ENCODE measurements around the gene RARB. TPM values are rescaled to one million over a fixed set of nuclear protein-coding genes. Genes with fewer than 3 reads are reported as not detected.

The RARB gene
- total and polyA plus RNA-seq, 9 of the 15 experiments (the other 6 are each of a cell fraction or from before 2014, with no cell fraction given), result 0.15 to 1.3 (median 0.27) TPM

DNA sequence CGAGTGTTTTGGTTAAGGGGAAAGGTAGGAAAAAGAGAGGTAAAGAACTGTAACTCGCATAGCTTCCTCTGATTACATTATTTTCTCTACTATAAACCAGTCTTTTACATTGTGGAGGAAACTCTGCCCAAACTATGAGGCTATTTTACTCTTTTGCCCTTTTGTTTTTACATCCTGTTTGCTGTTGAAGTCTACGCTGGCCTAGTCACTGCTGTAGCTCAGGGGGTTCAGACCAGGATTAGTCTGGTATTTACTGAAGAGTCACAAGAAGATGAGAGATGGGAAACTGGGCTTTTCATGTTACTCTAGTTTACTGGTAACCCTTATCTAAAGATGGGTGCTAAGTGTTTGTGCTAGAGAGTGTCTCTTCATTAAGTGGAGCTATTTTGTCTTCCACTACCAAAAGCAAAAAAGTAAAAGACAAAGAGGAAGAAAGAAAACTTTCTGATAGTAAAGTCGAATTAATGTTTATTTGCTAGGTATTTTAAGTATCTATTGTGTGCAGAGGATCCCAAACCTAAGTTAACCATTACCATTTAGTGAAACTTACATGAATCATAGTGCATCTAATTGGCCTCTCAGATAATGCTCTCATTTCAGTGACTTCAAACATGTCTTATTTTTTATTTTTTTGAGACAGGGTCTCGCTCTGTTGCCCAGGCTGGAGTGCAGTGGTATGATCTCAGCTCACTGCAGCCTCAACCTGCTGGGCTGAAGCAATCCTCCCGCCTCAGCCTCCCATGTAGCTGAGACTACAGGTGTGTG is 10.9 kb downstream of the RARB start (continued):
- no peak for TF ChIP-seq CBX2 (IDR thresholded peaks at IDR 0.05; ENCODE audit: insufficient read depth, low read length, poor library complexity, severe bottlenecking)
- TF ChIP-seq ZBTB1 (CRISPR knock-in tag; IDR thresholded peaks at IDR 0.05; ENCODE audit: borderline replicate concordance, low read depth), result no peak

DNA sequence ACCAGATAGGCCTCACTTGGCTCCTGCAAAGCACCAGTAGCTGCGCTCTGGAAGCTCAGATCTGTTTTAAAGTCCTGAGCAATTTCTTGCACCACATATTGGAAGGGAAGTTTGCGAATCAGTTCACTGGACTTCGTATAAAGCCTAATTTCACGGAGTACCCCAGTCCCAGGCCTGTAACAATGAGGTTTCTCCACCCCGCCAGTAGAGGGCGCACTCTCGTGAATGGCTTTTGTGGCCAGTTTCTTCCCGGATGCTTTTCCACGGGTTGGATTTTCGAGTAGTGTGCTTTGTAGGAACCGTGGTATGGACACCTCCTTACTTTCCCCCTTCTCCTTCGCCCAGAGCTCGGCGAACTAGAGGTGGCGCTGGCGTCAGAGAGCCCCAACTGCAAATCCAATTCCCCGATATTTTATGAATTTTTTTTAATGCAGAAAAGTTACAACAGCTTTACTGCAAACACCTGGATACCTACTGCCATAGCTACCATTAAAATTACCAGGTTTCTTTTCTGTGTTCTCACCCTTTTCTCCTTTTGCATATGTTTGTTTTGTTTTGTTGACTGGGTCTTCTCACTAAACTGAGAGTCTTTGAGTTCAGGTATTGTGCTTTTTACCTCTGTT is 13.3 kb downstream of the RARB start:
- intact Hi-C loops (cut with micrococcal nuclease) (loop anchor here (2.0 to 10.0 kb wide), 2 partner anchors 151 to 453 kb away; no protein-coding TSS in a partner anchor), in situ Hi-C loops (cut with MboI) (no loop called here)
- ATAC-seq (peak; percentile 90), DNase-seq (ENCODE audit: extremely low read depth in 1 of 4, low spot score in 3 of 4) (peak; percentile 57 to 78 (median 72)), FAIRE-seq (peak; percentile 75)
- POLR2A ChIA-PET, result no interaction called here
- Histone ChIP-seq H3K9me3 (replicated peaks; ENCODE audit: control insufficient read depth, insufficient read depth, low read depth, low read length) (no peaks in the 10 kb centered on the region), H3K4me3 (no peak overlapping the region), H4K20me1 (replicated peaks; ENCODE audit: control insufficient read depth, insufficient read depth, low read length) (no peaks in the 10 kb centered on the region), H3K27ac (ENCODE audit: extremely low read depth, low read depth, low read length) (no peak overlapping the region), H3K9ac (ENCODE audit: insufficient read depth in 1 of 2, low read depth in 2 of 2, low read length in 2 of 2) (no peak overlapping the region), H3K79me2 (ENCODE audit: control insufficient read depth, insufficient read depth, low read length) (no peaks in the 10 kb centered on the region), H3K9me1 (ENCODE audit: control insufficient read depth, insufficient read depth, low read length) (no peaks in the 10 kb centered on the region), H3K4me2 (ENCODE audit: insufficient read depth, low read length) (no peak overlapping the region), H3K4me1 (replicated peaks in 1 of 2; ENCODE audit: control insufficient read depth in 2 of 2, insufficient read depth in 2 of 2, low read length in 2 of 2) (no peaks in the 10 kb centered on the region), H3K27me3 (ENCODE audit: control insufficient read depth in 2 of 2, insufficient read depth in 2 of 2, low read length in 2 of 2) (peaks cover 2 to 7% of the 10 kb centered on the region in 2 experiments; a peak in 1 of 5 replicates), H2AFZ (ENCODE audit: low read depth, low read length) (peak overlapping the region; percentile 51; the same call in 1 of the 2 replicates), H3K36me3 (ENCODE audit: control insufficient read depth, insufficient read depth, low read length) (no peaks in the 10 kb centered on the region)
- CTCF ChIA-PET (ENCODE audit: low intra/inter-chr PET ratio), result no interaction called here
- BruUV-seq (replicated peaks), result no TSS peak
- 9% methylated on average over 17 of the region's 17 CpGs for WGBS (ENCODE audit: insufficient coverage, low coverage, missing lambda C conversion rate)
- TF ChIP-seq KLF16 (IDR thresholded peaks at IDR 0.05) (0 out of 2 replicates have a peak, but pooled peaks have one; percentile 8), XRCC5 (IDR thresholded peaks at IDR 0.05; ENCODE audit: low read depth, low read length) (peak; percentile 78; the same call in 1 of the 2 replicates), MTA3 (IDR thresholded peaks at IDR 0.05; ENCODE audit: borderline replicate concordance) (peak; percentile 62; the same call in 1 of the 2 replicates), RCOR1 (IDR thresholded peaks at IDR 0.05; ENCODE audit: borderline replicate concordance in 1 of 2, low read depth in 2 of 2, low read length in 2 of 2) (0 out of 4 replicates have a peak, but pooled peaks of 1 of the 2 experiments have one; percentile 31), RAD21 (CRISPR knock-in tag; conservative IDR thresholded peaks at IDR 0.05 in 1 of 2, IDR thresholded peaks at IDR 0.05 in 1 of 2) (peak in 1 of 2 experiments; percentile 53; a peak in 3 of 4 replicates), SMC3 (conservative IDR thresholded peaks at IDR 0.05; ENCODE audit: insufficient read depth, low read depth, low read length) (peak; percentile 40), HCFC1 (IDR thresholded peaks at IDR 0.05; ENCODE audit: low read depth, low read length) (no peak)
- TF ChIP-seq, protein P1, sequence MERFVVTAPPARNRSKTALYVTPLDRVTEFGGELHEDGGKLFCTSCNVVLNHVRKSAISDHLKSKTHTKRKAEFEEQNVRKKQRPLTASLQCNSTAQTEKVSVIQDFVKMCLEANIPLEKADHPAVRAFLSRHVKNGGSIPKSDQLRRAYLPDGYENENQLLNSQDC (CRISPR knock-in tag; IDR thresholded peaks at IDR 0.05), result no peak
- TF ChIP-seq, protein P2, sequence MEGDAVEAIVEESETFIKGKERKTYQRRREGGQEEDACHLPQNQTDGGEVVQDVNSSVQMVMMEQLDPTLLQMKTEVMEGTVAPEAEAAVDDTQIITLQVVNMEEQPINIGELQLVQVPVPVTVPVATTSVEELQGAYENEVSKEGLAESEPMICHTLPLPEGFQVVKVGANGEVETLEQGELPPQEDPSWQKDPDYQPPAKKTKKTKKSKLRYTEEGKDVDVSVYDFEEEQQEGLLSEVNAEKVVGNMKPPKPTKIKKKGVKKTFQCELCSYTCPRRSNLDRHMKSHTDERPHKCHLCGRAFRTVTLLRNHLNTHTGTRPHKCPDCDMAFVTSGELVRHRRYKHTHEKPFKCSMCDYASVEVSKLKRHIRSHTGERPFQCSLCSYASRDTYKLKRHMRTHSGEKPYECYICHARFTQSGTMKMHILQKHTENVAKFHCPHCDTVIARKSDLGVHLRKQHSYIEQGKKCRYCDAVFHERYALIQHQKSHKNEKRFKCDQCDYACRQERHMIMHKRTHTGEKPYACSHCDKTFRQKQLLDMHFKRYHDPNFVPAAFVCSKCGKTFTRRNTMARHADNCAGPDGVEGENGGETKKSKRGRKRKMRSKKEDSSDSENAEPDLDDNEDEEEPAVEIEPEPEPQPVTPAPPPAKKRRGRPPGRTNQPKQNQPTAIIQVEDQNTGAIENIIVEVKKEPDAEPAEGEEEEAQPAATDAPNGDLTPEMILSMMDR (IDR thresholded peaks at IDR 0.05 in 2 of 3, conservative IDR thresholded peaks at IDR 0.05 in 1 of 3; ENCODE audit: insufficient read depth in 2 of 3, low read depth in 1 of 3, low read length in 3 of 3), result peak; percentile 76 to 94 (median 79)
- TF ChIP-seq, protein P3, sequence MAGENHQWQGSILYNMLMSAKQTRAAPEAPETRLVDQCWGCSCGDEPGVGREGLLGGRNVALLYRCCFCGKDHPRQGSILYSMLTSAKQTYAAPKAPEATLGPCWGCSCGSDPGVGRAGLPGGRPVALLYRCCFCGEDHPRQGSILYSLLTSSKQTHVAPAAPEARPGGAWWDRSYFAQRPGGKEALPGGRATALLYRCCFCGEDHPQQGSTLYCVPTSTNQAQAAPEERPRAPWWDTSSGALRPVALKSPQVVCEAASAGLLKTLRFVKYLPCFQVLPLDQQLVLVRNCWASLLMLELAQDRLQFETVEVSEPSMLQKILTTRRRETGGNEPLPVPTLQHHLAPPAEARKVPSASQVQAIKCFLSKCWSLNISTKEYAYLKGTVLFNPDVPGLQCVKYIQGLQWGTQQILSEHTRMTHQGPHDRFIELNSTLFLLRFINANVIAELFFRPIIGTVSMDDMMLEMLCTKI (IDR thresholded peaks at IDR 0.05; ENCODE audit: partially characterized antibody), result no peak

Data from K562 (cell line).